Measurements from ENCODE around the gene CDC37L1.

CDC37L1 gene

GRCh38 chr9:4679268-4680172, at the start of gene CDC37L1:
CDC37L1 (plus strand) TSS chr9:4679569; CDS start chr9:4679768, 199 bp downstream.
- peak; percentile 97 for DNase-seq (ENCODE audit: low read depth)
- H3K4me3 ChIP-seq (ENCODE audit: low read depth, low read length), result peak within 1 kb of the TSS; percentile 93
- peak; percentile 67 for TF ChIP-seq CTCF (IDR thresholded peaks at IDR 0.05; ENCODE audit: insufficient read depth, low read depth, low read length, missing control alignments)

GRCh38 chr9:4630836-4631235, 48.5 kb upstream of the CDC37L1 start:
- DNase-seq (ENCODE audit: low read depth), result no peak
- TF ChIP-seq CTCF (IDR thresholded peaks at IDR 0.05; ENCODE audit: insufficient read depth, low read depth, low read length, missing control alignments), result no peak
- no peak overlapping the region for H3K4me3 ChIP-seq (ENCODE audit: low read depth, low read length)

GRCh38 chr9:4638968-4639367, 40.4 kb upstream of the CDC37L1 start:
- TF ChIP-seq CTCF (IDR thresholded peaks at IDR 0.05; ENCODE audit: insufficient read depth, low read depth, low read length, missing control alignments), result no peak
- no peak overlapping the region for H3K4me3 ChIP-seq (ENCODE audit: low read depth, low read length)
- no peak for DNase-seq (ENCODE audit: low read depth)

GRCh38 chr9:4639420-4639819, 39.9 kb upstream of the CDC37L1 start:
- no peak overlapping the region for H3K4me3 ChIP-seq (ENCODE audit: low read depth, low read length)
- no peak for DNase-seq (ENCODE audit: low read depth)
- TF ChIP-seq CTCF (IDR thresholded peaks at IDR 0.05; ENCODE audit: insufficient read depth, low read depth, low read length, missing control alignments), result no peak

GRCh38 chr9:4640027-4640426, 39.3 kb upstream of the CDC37L1 start:
- H3K4me3 ChIP-seq (ENCODE audit: low read depth, low read length), result no peak overlapping the region
- TF ChIP-seq CTCF (IDR thresholded peaks at IDR 0.05; ENCODE audit: insufficient read depth, low read depth, low read length, missing control alignments), result peak; percentile 17
- peak; percentile 23 for DNase-seq (ENCODE audit: low read depth)

GRCh38 chr9:4642351-4642750, 37.0 kb upstream of the CDC37L1 start:
- no peak overlapping the region for H3K4me3 ChIP-seq (ENCODE audit: low read depth, low read length)
- DNase-seq (ENCODE audit: low read depth), result no peak
- TF ChIP-seq CTCF (IDR thresholded peaks at IDR 0.05; ENCODE audit: insufficient read depth, low read depth, low read length, missing control alignments), result no peak
